Natural killer cell treated with Interleukin-12 subunit alpha and Interleukin-12 subunit beta and Interleukin-15 and Interleukin-18, amount 100 ng/mL, for 72 hours (primary cell): ENCODE measurements around the gene SLC4A11. TPM values are rescaled to one million over a fixed set of nuclear protein-coding genes. Genes with fewer than 3 reads are reported as not detected.

Experiments
- ATAC-seq, 2 donors: fragments of 150-1000 bp; cut with Tn5 transposase in 1 of 2; sonication (Bioruptor Pico), chemical (Tn5 transposase) in 1 of 2; 2 replicates each; pipeline ENCODE4 v1.10.0; 2021
- DNase-seq: peaks from one replicate; pipeline ENCODE4 v3.0.0; 2022; ENCODE audit warnings: low spot score
- H3K27ac Mint-ChIP-seq, 2 donors: 1 replicate in 1 of 2; 2 replicates in 1 of 2; pipeline ENCODE4 v1.8.0; 2022; ENCODE audit warnings: mixed read lengths in 2 of 2, mild to moderate bottlenecking in 1 of 2, moderate library complexity in 1 of 2
- H3K27me3 Mint-ChIP-seq, 2 donors: 1 replicate in 1 of 2; 2 replicates in 1 of 2; pipeline ENCODE4 v1.8.0; 2022; ENCODE audit warnings: mixed read lengths in 2 of 2
- H3K36me3 Mint-ChIP-seq: one replicate; pipeline ENCODE4 v1.8.0; 2022; ENCODE audit warnings: mixed read lengths
- H3K4me1 Mint-ChIP-seq, 2 donors: 1 replicate in 1 of 2; 2 replicates in 1 of 2; pipeline ENCODE4 v1.8.0; 2022; ENCODE audit warnings: low read depth in 2 of 2, mixed read lengths in 2 of 2, mild to moderate bottlenecking in 1 of 2
- H3K4me3 Mint-ChIP-seq: one replicate; pipeline ENCODE4 v1.8.0; 2022; ENCODE audit warnings: mixed read lengths
- H3K9me3 Mint-ChIP-seq: 2 replicates; pipeline ENCODE4 v1.8.0; 2022; ENCODE audit warnings: mixed read lengths
- total RNA-seq, 2 donors: library from RNA; stranded (reverse); gene quantifications; one replicate each; pipeline ENCODE4 v1.2.3, GENCODE V29; 2022

The SLC4A11 gene
- total RNA-seq, 2 donors from 2014 or later: 0.36 to 1.9 TPM

DNA sequence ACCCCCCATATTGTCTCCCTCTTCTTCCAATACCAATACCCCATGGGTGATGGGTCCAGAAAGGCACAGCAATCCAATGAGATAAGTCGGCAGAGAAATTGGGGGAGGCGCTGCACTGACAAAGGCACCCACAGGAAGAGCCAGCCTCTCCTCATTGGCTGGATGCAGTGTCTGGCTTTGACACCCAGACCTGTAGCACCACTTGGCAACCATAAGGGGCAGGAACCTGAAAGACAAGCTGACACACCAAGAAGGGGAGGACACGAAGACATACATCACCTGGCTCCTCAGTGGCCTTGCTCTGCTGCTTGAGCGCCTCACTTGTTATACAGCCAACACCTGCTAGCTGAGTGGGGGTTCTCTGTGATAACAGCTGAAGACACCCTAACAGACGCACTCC lies 19.4 kb upstream of the SLC4A11 start:
- H3K4me3 Mint-ChIP-seq: no peak overlapping the region
- no peaks in the 10 kb centered on the region for H3K9me3 Mint-ChIP-seq
- H3K27ac Mint-ChIP-seq: no peak overlapping the region
- H3K4me1 Mint-ChIP-seq: no peaks in the 10 kb centered on the region
- DNase-seq: no peak
- no peaks in the 10 kb centered on the region for H3K36me3 Mint-ChIP-seq
- ATAC-seq: peak in 1 of 2 donors; percentile 38
- H3K27me3 Mint-ChIP-seq: no peaks in the 10 kb centered on the region

GRCh38 chr20:3255728-3256127 lies 16.7 kb upstream of the SLC4A11 start:
- H3K36me3 Mint-ChIP-seq: no peaks in the 10 kb centered on the region
- H3K4me1 Mint-ChIP-seq: no peaks in the 10 kb centered on the region
- ATAC-seq: no peak
- no peak overlapping the region for H3K27ac Mint-ChIP-seq
- no peaks in the 10 kb centered on the region for H3K9me3 Mint-ChIP-seq
- DNase-seq: no peak
- no peaks in the 10 kb centered on the region for H3K27me3 Mint-ChIP-seq
- no peak overlapping the region for H3K4me3 Mint-ChIP-seq

DNA sequence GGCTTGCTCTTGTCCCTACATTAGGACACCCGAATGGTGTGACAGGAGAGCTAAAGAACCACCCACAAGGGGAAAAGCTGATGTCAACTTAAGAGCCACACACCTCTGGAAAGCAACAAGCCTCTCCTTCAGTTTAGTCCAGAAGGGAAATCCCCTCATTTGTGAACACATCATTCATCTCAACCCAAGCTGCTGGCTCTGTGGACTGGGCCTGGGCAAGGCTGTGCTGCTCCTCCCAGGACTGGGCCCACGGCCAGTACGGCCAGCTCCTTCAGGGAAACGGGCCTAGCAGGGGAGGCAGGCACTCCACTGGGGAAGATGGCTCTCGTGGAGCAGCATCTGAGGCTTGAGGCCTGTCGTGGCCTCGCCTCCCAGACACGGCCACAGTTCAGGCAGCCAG lies 12.8 kb upstream of the SLC4A11 start:
- ATAC-seq (no peak), DNase-seq (no peak)
- H3K4me1 Mint-ChIP-seq: no peaks in the 10 kb centered on the region
- H3K9me3 Mint-ChIP-seq: no peaks in the 10 kb centered on the region
- peaks cover 0 to 9% of the 10 kb centered on the region in 2 donors for H3K27me3 Mint-ChIP-seq
- no peak overlapping the region for H3K4me3 Mint-ChIP-seq
- no peak overlapping the region for H3K27ac Mint-ChIP-seq
- no peaks in the 10 kb centered on the region for H3K36me3 Mint-ChIP-seq

DNA sequence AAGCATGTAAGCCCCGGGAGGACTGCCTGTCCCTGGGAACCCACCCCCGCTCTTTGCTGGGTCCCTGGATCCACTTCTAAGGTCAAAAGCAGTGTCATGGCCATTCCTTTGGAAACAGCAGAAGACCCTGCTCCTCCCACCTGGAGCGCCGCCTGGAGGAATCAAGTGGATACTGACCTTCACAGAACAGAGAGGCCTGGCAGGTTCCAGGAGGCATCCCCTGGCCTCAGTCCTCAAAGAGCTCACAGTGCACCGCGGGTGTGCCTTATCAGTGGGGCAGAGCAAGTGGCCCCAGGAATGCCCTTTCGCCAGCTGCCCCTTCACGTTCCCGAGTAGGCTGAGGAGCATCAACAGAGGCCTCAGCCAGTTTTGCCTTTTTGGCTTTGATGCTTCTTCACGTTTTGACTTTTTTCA lies 11.1 kb upstream of the SLC4A11 start:
- ATAC-seq (no peak), DNase-seq (no peak)
- no peaks in the 10 kb centered on the region for H3K36me3 Mint-ChIP-seq
- no peak overlapping the region for H3K27ac Mint-ChIP-seq
- no peak overlapping the region for H3K4me3 Mint-ChIP-seq
- no peaks in the 10 kb centered on the region for H3K4me1 Mint-ChIP-seq
- H3K27me3 Mint-ChIP-seq: peaks cover 0 to 14% of the 10 kb centered on the region in 2 donors
- no peaks in the 10 kb centered on the region for H3K9me3 Mint-ChIP-seq

GRCh38 chr20:3248993-3249347 lies 10.0 kb upstream of the SLC4A11 start:
- no peaks in the 10 kb centered on the region for H3K4me1 Mint-ChIP-seq
- H3K36me3 Mint-ChIP-seq: no peaks in the 10 kb centered on the region
- no peak overlapping the region for H3K4me3 Mint-ChIP-seq
- H3K9me3 Mint-ChIP-seq: no peaks in the 10 kb centered on the region
- ATAC-seq (peak in 1 of 2 donors; percentile 50), DNase-seq (peak; percentile 46)
- H3K27me3 Mint-ChIP-seq: peaks cover 0 to 14% of the 10 kb centered on the region in 2 donors
- no peak overlapping the region for H3K27ac Mint-ChIP-seq

- Mint-ChIP-seq H3K4me1 (no peaks in the 10 kb centered on the region), H3K4me3 (no peak overlapping the region), H3K9me3 (no peaks in the 10 kb centered on the region), H3K27me3 (peaks cover 0 to 14% of the 10 kb centered on the region in 2 donors), H3K27ac (no peak overlapping the region), H3K36me3 (no peaks in the 10 kb centered on the region)
- peak; percentile 56 for DNase-seq
- ATAC-seq: peak; percentile 63
Measured at GRCh38 chr20:3248167-3248992, 9.4 kb upstream of the SLC4A11 start.

GRCh38 chr20:3247638-3248037 lies 8.6 kb upstream of the SLC4A11 start:
- ATAC-seq (no peak), DNase-seq (no peak)
- Mint-ChIP-seq H3K9me3 (no peaks in the 10 kb centered on the region), H3K27ac (no peak overlapping the region), H3K4me3 (no peak overlapping the region), H3K36me3 (no peaks in the 10 kb centered on the region), H3K4me1 (no peaks in the 10 kb centered on the region), H3K27me3 (peaks cover 1 to 14% of the 10 kb centered on the region in 2 donors)

- H3K27ac Mint-ChIP-seq: no peak overlapping the region
- no peak overlapping the region for H3K4me3 Mint-ChIP-seq
- peaks cover 11 to 21% of the 10 kb centered on the region in 2 donors for H3K27me3 Mint-ChIP-seq
- no peaks in the 10 kb centered on the region for H3K4me1 Mint-ChIP-seq
- H3K9me3 Mint-ChIP-seq: no peaks in the 10 kb centered on the region
- ATAC-seq (no peak), DNase-seq (no peak)
- H3K36me3 Mint-ChIP-seq: no peaks in the 10 kb centered on the region
Measured at GRCh38 chr20:3246682-3247081, 7.7 kb upstream of the SLC4A11 start.

GRCh38 chr20:3245711-3246110 lies 6.7 kb upstream of the SLC4A11 start:
- Mint-ChIP-seq H3K27ac (no peak overlapping the region), H3K4me3 (no peak overlapping the region), H3K9me3 (no peaks in the 10 kb centered on the region), H3K36me3 (no peaks in the 10 kb centered on the region), H3K4me1 (no peaks in the 10 kb centered on the region), H3K27me3 (peaks cover 16 to 28% of the 10 kb centered on the region in 2 donors)
- no peak for DNase-seq
- ATAC-seq: no peak

- no peaks in the 10 kb centered on the region for H3K9me3 Mint-ChIP-seq
- no peaks in the 10 kb centered on the region for H3K4me1 Mint-ChIP-seq
- H3K4me3 Mint-ChIP-seq: no peak overlapping the region
- ATAC-seq (no peak), DNase-seq (no peak)
- H3K36me3 Mint-ChIP-seq: no peaks in the 10 kb centered on the region
- peaks cover 18 to 24% of the 10 kb centered on the region in 2 donors for H3K27me3 Mint-ChIP-seq
- no peak overlapping the region for H3K27ac Mint-ChIP-seq
Measured at GRCh38 chr20:3245156-3245555, 6.2 kb upstream of the SLC4A11 start.

GRCh38 chr20:3244613-3245012 lies 5.6 kb upstream of the SLC4A11 start:
- DNase-seq (no peak), ATAC-seq (no peak)
- Mint-ChIP-seq H3K4me3 (no peak overlapping the region), H3K4me1 (peaks cover 5% of the 10 kb centered on the region in 2 donors), H3K9me3 (no peaks in the 10 kb centered on the region), H3K27ac (no peak overlapping the region), H3K36me3 (no peaks in the 10 kb centered on the region), H3K27me3 (peaks cover 18 to 25% of the 10 kb centered on the region in 2 donors)

DNA sequence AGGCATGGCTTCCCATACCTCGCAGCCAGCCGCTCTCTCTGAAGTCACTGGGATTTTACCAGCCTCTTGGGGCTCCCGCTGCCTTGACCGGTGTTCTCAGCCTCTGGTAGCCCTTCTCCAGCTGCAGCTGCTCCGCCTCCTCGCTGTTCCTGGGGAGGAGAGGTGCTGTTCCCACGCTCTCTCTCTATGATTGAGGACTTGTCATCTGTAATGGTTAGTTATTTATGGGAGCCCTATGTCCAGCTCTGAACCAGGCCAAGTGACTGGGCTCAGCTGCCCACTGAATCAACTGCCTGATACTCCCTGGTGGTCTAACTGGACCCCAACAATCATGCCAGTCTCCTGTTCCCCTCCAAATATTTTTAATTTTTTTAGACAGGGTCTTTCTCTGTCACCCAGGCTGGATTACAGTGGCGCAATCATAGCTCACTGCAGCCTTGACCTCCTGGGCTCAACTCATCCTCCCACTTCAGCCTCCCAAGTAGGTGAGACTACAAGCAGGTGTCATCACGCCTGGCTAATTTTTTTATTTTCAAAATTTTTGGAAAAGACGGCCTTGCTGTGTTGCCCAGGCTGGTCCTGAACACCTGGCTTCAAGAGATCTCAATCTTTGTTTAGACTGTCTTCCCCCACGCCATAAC lies 4.8 kb upstream of the SLC4A11 start:
- Mint-ChIP-seq H3K27ac (no peak overlapping the region), H3K4me1 (peaks cover 7% of the 10 kb centered on the region in 2 donors), H3K36me3 (no peaks in the 10 kb centered on the region), H3K9me3 (no peaks in the 10 kb centered on the region), H3K27me3 (peaks cover 18 to 27% of the 10 kb centered on the region in 2 donors), H3K4me3 (no peak overlapping the region)
- no peak for DNase-seq
- ATAC-seq: no peak

- ATAC-seq (no peak), DNase-seq (no peak)
- peaks cover 7% of the 10 kb centered on the region in 2 donors for H3K4me1 Mint-ChIP-seq
- no peaks in the 10 kb centered on the region for H3K9me3 Mint-ChIP-seq
- H3K4me3 Mint-ChIP-seq: no peak overlapping the region
- H3K27me3 Mint-ChIP-seq: peaks cover 18 to 25% of the 10 kb centered on the region in 2 donors
- H3K36me3 Mint-ChIP-seq: no peaks in the 10 kb centered on the region
- no peak overlapping the region for H3K27ac Mint-ChIP-seq
Measured at GRCh38 chr20:3242172-3242692, 3.2 kb upstream of the SLC4A11 start.

GRCh38 chr20:3240776-3241363 lies 1.9 kb upstream of the SLC4A11 start:
- Mint-ChIP-seq H3K4me3 (peak overlapping the region; percentile 47), H3K4me1 (peaks cover 7% of the 10 kb centered on the region in 2 donors), H3K27ac (no peak overlapping the region), H3K36me3 (no peaks in the 10 kb centered on the region), H3K27me3 (peaks cover 27 to 30% of the 10 kb centered on the region in 2 donors), H3K9me3 (no peaks in the 10 kb centered on the region)
- no peak for DNase-seq
- no peak for ATAC-seq
